ENCODE data around the gene FAP.
A peak's percentile ranks its signal among the peaks of the same experiment; 100 is the strongest.

The FAP gene

GRCh38 chr2:162242586-162243280 lies 512 bp downstream of the FAP start:
- DNase-seq = no peak

- no peak for DNase-seq
These were observed 1.7 kb downstream of the FAP start for GRCh38 chr2:162241571-162241970.

- DNase-seq = no peak
These were observed 8.4 kb downstream of the FAP start for GRCh38 chr2:162234620-162235462.

GRCh38 chr2:162233197-162233596 lies 10.0 kb downstream of the FAP start:
- DNase-seq = no peak

- no peak for DNase-seq
These were observed 10.6 kb downstream of the FAP start for GRCh38 chr2:162232671-162233070.

- DNase-seq = no peak
These were observed 11.2 kb downstream of the FAP start for GRCh38 chr2:162232027-162232426.

GRCh38 chr2:162230761-162231160 lies 12.5 kb downstream of the FAP start:
- DNase-seq = no peak

- no peak for DNase-seq
These were observed 16.4 kb downstream of the FAP start for GRCh38 chr2:162226836-162227235.

- peak; percentile 64 to 68 for DNase-seq
These were observed 22.2 kb downstream of the FAP start for GRCh38 chr2:162221064-162221463.

- no peak for DNase-seq
These were observed 22.9 kb downstream of the FAP start for GRCh38 chr2:162220368-162220767.

- DNase-seq = no peak
These were observed 23.8 kb downstream of the FAP start for GRCh38 chr2:162219426-162219825.

- no peak for DNase-seq
These were observed 25.6 kb downstream of the FAP start for GRCh38 chr2:162217598-162217997.

GRCh38 chr2:162215162-162215561 lies 28.1 kb downstream of the FAP start:
- DNase-seq = no peak

GRCh38 chr2:162212366-162212765 lies 30.9 kb downstream of the FAP start:
- no peak for DNase-seq

- DNase-seq = no peak
These were observed 31.5 kb downstream of the FAP start for GRCh38 chr2:162211732-162212131.

- no peak for DNase-seq
These were observed 32.9 kb downstream of the FAP start for GRCh38 chr2:162210385-162210784.

- DNase-seq = no peak
These were observed 41.0 kb downstream of the FAP start for GRCh38 chr2:162202203-162202602.

- no peak for DNase-seq
These were observed 42.6 kb downstream of the FAP start for GRCh38 chr2:162200636-162201035.

GRCh38 chr2:162199913-162200312 lies 43.3 kb downstream of the FAP start:
- no peak for DNase-seq

- no peak for DNase-seq
These were observed 45.0 kb downstream of the FAP start for GRCh38 chr2:162198239-162198638.

GRCh38 chr2:162197069-162197825 lies 46.0 kb downstream of the FAP start:
- no peak for DNase-seq

GRCh38 chr2:162196638-162197037 lies 46.6 kb downstream of the FAP start:
- no peak for DNase-seq

GRCh38 chr2:162188451-162188850 lies 54.8 kb downstream of the FAP start:
- no peak for DNase-seq
